ENCODE data around the gene OR4D9. TPM values are rescaled to one million over a fixed set of nuclear protein-coding genes. Genes with fewer than 3 reads are reported as not detected.

Gene OR4D9
- total RNA-seq, 1 donor = not detected

DNA sequence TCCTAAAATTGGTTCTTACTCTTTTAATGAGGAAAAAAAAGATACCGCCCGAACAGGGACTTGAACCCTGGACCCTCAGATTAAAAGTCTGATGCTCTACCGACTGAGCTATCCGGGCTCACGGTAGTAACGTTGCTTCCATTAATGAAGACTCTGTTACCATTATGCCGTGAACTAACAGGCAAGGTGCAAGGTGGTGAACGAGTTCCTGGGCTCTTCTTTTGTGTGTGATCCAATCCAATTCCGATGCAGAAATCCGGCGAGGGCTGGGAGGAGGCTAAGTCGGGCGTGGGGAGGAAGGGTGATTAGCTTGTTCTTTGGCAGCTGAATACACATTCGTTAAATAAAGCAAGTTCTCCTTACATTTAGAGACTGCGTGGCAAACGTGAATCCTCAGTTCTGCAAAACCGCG, 49.0 kb downstream of the OR4D9 start:
- DNase-seq (ENCODE audit: insufficient read length, low spot score, missing footprints) = peak; percentile 82
- Histone ChIP-seq H3K36me3 (ENCODE audit: insufficient read depth, low read length) (no peaks in the 10 kb centered on the region), H3K4me3 (ENCODE audit: insufficient read depth, low read length) (peak overlapping the region; percentile 89)

DNA sequence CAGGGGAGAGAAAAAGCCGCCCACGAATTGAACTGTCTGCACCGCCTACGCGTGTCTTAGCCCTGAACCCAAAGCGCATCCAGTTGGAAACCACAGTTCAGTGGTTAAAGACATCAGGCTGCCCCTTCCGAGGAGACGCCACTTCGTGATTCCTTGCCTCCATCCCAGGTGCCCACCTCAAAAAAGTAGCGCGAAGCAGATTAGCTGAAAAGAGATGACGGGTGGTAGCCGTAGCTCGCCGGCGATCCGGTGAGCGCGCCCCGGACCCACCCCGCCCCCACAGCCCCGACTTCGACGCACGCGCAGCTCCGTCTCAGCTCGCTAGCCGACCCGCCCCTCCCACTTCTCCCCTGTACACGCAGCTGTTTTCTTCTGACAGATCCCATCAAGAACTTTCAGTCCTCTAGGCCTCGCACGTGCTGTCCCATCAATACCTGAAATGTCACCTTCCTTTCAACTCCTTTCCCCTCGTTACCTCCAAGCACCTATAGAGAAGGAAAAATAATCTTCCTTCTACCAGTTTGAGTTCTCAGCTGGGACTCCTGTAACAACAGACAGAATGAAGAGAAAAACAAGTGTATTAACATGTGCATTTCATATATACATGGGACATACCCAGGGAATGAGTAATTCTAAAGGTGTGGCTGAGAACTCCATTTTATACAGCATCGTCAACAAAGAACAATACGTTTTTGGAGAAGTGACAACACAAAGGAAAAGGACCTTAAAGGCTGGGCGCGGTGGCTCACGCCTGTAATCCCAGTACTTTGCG, 49.5 kb downstream of the OR4D9 start:
- peak overlapping the region; percentile 72 for H3K27ac ChIP-seq (ENCODE audit: low read depth, low read length)
- H3K36me3 ChIP-seq (ENCODE audit: insufficient read depth, low read length) = no peaks in the 10 kb centered on the region
- no peaks in the 10 kb centered on the region for H3K79me2 ChIP-seq (ENCODE audit: insufficient read depth, low read length)
- peak overlapping the region; percentile 89 for H3K4me3 ChIP-seq (ENCODE audit: insufficient read depth, low read length)
- peaks cover 8% of the 10 kb centered on the region for H3K4me1 ChIP-seq (ENCODE audit: insufficient read depth, low read length)
- peak; percentile 90 for DNase-seq (ENCODE audit: insufficient read length, low spot score, missing footprints)
- H3K9me3 ChIP-seq (ENCODE audit: low read depth, low read length) = no peaks in the 10 kb centered on the region
- TF ChIP-seq, protein P1, sequence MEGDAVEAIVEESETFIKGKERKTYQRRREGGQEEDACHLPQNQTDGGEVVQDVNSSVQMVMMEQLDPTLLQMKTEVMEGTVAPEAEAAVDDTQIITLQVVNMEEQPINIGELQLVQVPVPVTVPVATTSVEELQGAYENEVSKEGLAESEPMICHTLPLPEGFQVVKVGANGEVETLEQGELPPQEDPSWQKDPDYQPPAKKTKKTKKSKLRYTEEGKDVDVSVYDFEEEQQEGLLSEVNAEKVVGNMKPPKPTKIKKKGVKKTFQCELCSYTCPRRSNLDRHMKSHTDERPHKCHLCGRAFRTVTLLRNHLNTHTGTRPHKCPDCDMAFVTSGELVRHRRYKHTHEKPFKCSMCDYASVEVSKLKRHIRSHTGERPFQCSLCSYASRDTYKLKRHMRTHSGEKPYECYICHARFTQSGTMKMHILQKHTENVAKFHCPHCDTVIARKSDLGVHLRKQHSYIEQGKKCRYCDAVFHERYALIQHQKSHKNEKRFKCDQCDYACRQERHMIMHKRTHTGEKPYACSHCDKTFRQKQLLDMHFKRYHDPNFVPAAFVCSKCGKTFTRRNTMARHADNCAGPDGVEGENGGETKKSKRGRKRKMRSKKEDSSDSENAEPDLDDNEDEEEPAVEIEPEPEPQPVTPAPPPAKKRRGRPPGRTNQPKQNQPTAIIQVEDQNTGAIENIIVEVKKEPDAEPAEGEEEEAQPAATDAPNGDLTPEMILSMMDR (IDR thresholded peaks at IDR 0.05; ENCODE audit: extremely low read depth, low read depth, low read length) = no peak
- no peaks in the 10 kb centered on the region for H4K20me1 ChIP-seq (ENCODE audit: insufficient read depth, low read length)
- H3K4me2 ChIP-seq (ENCODE audit: insufficient read depth, low read length) = peak overlapping the region; percentile 88
- no peaks in the 10 kb centered on the region for H3K27me3 ChIP-seq (ENCODE audit: insufficient read depth, low read length)
- H2AFZ ChIP-seq (ENCODE audit: low read length) = peak overlapping the region; percentile 97

More for the DNA sequence above, 49.0 kb downstream of the OR4D9 start:
- Histone ChIP-seq H4K20me1 (ENCODE audit: insufficient read depth, low read length) (no peaks in the 10 kb centered on the region), H3K4me2 (ENCODE audit: insufficient read depth, low read length) (peak overlapping the region; percentile 88), H3K9me3 (ENCODE audit: low read depth, low read length) (no peaks in the 10 kb centered on the region), H3K4me1 (ENCODE audit: insufficient read depth, low read length) (peaks cover 8% of the 10 kb centered on the region), H3K27ac (ENCODE audit: low read depth, low read length) (peak overlapping the region; percentile 72), H2AFZ (ENCODE audit: low read length) (peak overlapping the region; percentile 97), H3K27me3 (ENCODE audit: insufficient read depth, low read length) (no peaks in the 10 kb centered on the region), H3K79me2 (ENCODE audit: insufficient read depth, low read length) (no peaks in the 10 kb centered on the region)
- TF ChIP-seq, protein P1 (IDR thresholded peaks at IDR 0.05; ENCODE audit: extremely low read depth, low read depth, low read length) = no peak

DNA sequence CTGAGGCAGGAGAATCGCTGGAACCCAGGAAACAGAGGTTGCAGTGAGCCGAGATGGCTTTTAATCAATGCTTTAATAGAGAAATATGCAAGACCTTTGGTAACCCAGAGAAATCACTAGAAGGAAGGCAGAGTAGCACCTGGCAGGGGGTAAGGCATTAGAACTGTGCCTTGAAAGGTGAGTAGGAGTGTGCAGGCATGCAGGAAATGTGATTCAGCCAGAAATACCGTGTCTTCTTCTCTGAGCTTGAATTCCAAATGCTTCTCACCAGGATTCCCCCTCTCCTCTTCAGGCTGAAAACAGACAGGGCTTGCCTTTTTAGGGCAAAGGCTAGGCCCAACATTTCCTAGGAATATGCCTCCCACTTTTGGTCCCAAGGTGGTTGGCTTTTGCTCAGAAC, 51.0 kb downstream of the OR4D9 start:
- no peak overlapping the region for H3K27ac ChIP-seq (ENCODE audit: low read depth, low read length)
- peaks cover 3% of the 10 kb centered on the region for H3K4me1 ChIP-seq (ENCODE audit: insufficient read depth, low read length)
- H3K36me3 ChIP-seq (ENCODE audit: insufficient read depth, low read length) = no peaks in the 10 kb centered on the region
- H3K27me3 ChIP-seq (ENCODE audit: insufficient read depth, low read length) = no peaks in the 10 kb centered on the region
- H3K4me3 ChIP-seq (ENCODE audit: insufficient read depth, low read length) = no peak overlapping the region
- H3K79me2 ChIP-seq (ENCODE audit: insufficient read depth, low read length) = no peaks in the 10 kb centered on the region
- no peak overlapping the region for H2AFZ ChIP-seq (ENCODE audit: low read length)
- TF ChIP-seq, protein P1 (IDR thresholded peaks at IDR 0.05; ENCODE audit: extremely low read depth, low read depth, low read length) = no peak
- no peaks in the 10 kb centered on the region for H3K9me3 ChIP-seq (ENCODE audit: low read depth, low read length)
- no peak for DNase-seq (ENCODE audit: insufficient read length, low spot score, missing footprints)
- H4K20me1 ChIP-seq (ENCODE audit: insufficient read depth, low read length) = no peaks in the 10 kb centered on the region
- H3K4me2 ChIP-seq (ENCODE audit: insufficient read depth, low read length) = no peak overlapping the region

Other genes starting within 250 kb of the OR4D9 start
- gene OR5AN1, start 152.6 kb upstream of the OR4D9 start, total RNA-seq = not detected in 2 replicates
- gene OR5A2, start 85.1 kb upstream of the OR4D9 start, total RNA-seq = not detected in 2 replicates
- not detected in 2 replicates for gene OR5A1, start 75.1 kb upstream of the OR4D9 start, total RNA-seq
- gene OR4D6, start 54.6 kb upstream of the OR4D9 start, total RNA-seq = not detected in 2 replicates
- not detected in 2 replicates for gene OR4D10, start 38.2 kb upstream of the OR4D9 start, total RNA-seq
- not detected in 2 replicates for gene OR4D11, start 8.0 kb upstream of the OR4D9 start, total RNA-seq
- 35.1 and 35.9 TPM in 2 replicates for gene OSBP, start 104.2 kb downstream of the OR4D9 start, total RNA-seq
- gene PATL1, start 157.5 kb downstream of the OR4D9 start, total RNA-seq = 17.7 and 19.5 TPM in 2 replicates
- gene OR10V1, start 202.3 kb downstream of the OR4D9 start, total RNA-seq = not detected in 2 replicates
- gene STX3, start 243.8 kb downstream of the OR4D9 start, total RNA-seq = 51.4 and 53.6 TPM in 2 replicates